ENCODE data around the gene NUDT6. TPM values are rescaled to one million over a fixed set of nuclear protein-coding genes. Genes with fewer than 3 reads are reported as not detected.

The NUDT6 gene
- 2.8 and 3.1 TPM in 2 replicates for polyA plus RNA-seq (2013)

- peaks cover 2% of the 10 kb centered on the region for H3K79me2 ChIP-seq (ENCODE audit: control insufficient read depth, insufficient read depth, low read length, poor library complexity)
- H3K79me1 ChIP-seq (ENCODE audit: low read length) = peaks cover 7% of the 10 kb centered on the region
- H2AFZ ChIP-seq (ENCODE audit: insufficient read depth, low read length, poor library complexity) = peak within 1 kb of the TSS; percentile 94
- peaks cover 0 to 4% of the 10 kb centered on the region in 2 experiments for H3K4me1 ChIP-seq (ENCODE audit: control insufficient read depth in 1 of 2, insufficient read depth in 2 of 2, low read length in 2 of 2)
- H3K9ac ChIP-seq (ENCODE audit: low read length) = peak within 1 kb of the TSS; percentile 83
- H2BK120ac ChIP-seq (ENCODE audit: insufficient read depth, low read length, poor library complexity) = peak within 1 kb of the TSS; percentile 43
- H3K4me3 ChIP-seq (ENCODE audit: low read depth, low read length) = peak within 1 kb of the TSS; percentile 91
- peak; percentile 30 to 65 for DNase-seq
- peak within 1 kb of the TSS; percentile 89 for H4K8ac ChIP-seq (ENCODE audit: low read depth, low read length)
- H3K36me3 ChIP-seq (ENCODE audit: control insufficient read depth in 1 of 2, insufficient read depth in 2 of 2, low read length in 2 of 2) = no peaks in the 10 kb centered on the region
- no peak within 1 kb of the TSS for H3K23ac ChIP-seq (ENCODE audit: low read length)
- peak within 1 kb of the TSS; percentile 59 for H3K14ac ChIP-seq (ENCODE audit: low read length)
- H2BK5ac ChIP-seq (ENCODE audit: low read depth, low read length, poor library complexity) = peak within 1 kb of the TSS; percentile 47
- peak within 1 kb of the TSS; percentile 1 for H3K27ac ChIP-seq (ENCODE audit: low read depth, low read length)
- no peak within 1 kb of the TSS for H2AK5ac ChIP-seq (ENCODE audit: low read length)
- H3K27me3 ChIP-seq (ENCODE audit: insufficient read depth, low read length) = no peaks in the 10 kb centered on the region
- H3K18ac ChIP-seq (ENCODE audit: low read length) = peak within 1 kb of the TSS; percentile 68
- WGBS (ENCODE audit: extremely low coverage, insufficient coverage, insufficient read length) = no CpG with 5 or more reads among the region's 63 CpGs
- no peak within 1 kb of the TSS for H2BK12ac ChIP-seq (ENCODE audit: low read length)
- H3K9me3 ChIP-seq (ENCODE audit: insufficient read depth, low read depth, low read length) = no peaks in the 10 kb centered on the region
- H4K91ac ChIP-seq (ENCODE audit: low read depth, low read length) = peak within 1 kb of the TSS; percentile 56
- peak within 1 kb of the TSS; percentile 93 for H3K4me2 ChIP-seq (ENCODE audit: low read length)
- peak within 1 kb of the TSS; percentile 42 for H3K4ac ChIP-seq (ENCODE audit: low read depth, low read length)
- peak within 1 kb of the TSS; percentile 67 for H4K12ac ChIP-seq (ENCODE audit: low read depth, low read length)
Observed at GRCh38 chr4:122921971-122922876, at the start of gene NUDT6. Gene NUDT6, minus strand, starts transcription at chr4:122922597. Its CDS starts 25 bp downstream, at chr4:122922572.

GRCh38 chr4:122968227-122968812 lies 45.9 kb upstream of the NUDT6 start:
- no peak overlapping the region for H4K12ac ChIP-seq (ENCODE audit: low read depth, low read length)
- no peak overlapping the region for H4K91ac ChIP-seq (ENCODE audit: low read depth, low read length)
- no peak overlapping the region for H3K27ac ChIP-seq (ENCODE audit: low read depth, low read length)
- no peak overlapping the region for H3K4me2 ChIP-seq (ENCODE audit: low read length)
- H3K9ac ChIP-seq (ENCODE audit: low read length) = no peak overlapping the region
- H3K4me1 ChIP-seq (ENCODE audit: control insufficient read depth in 1 of 2, insufficient read depth in 2 of 2, low read length in 2 of 2) = no peaks in the 10 kb centered on the region
- WGBS (ENCODE audit: extremely low coverage, insufficient coverage, insufficient read length) = no CpG with 5 or more reads among the region's 6 CpGs
- H2BK120ac ChIP-seq (ENCODE audit: insufficient read depth, low read length, poor library complexity) = no peak overlapping the region
- H3K9me3 ChIP-seq (ENCODE audit: insufficient read depth, low read depth, low read length) = no peaks in the 10 kb centered on the region
- no peak for DNase-seq
- H3K18ac ChIP-seq (ENCODE audit: low read length) = no peak overlapping the region
- no peak overlapping the region for H3K4me3 ChIP-seq (ENCODE audit: low read depth, low read length)
- no peaks in the 10 kb centered on the region for H3K36me3 ChIP-seq (ENCODE audit: control insufficient read depth in 1 of 2, insufficient read depth in 2 of 2, low read length in 2 of 2)
- H3K79me2 ChIP-seq (ENCODE audit: control insufficient read depth, insufficient read depth, low read length, poor library complexity) = no peaks in the 10 kb centered on the region
- no peaks in the 10 kb centered on the region for H3K27me3 ChIP-seq (ENCODE audit: insufficient read depth, low read length)
- no peak overlapping the region for H3K14ac ChIP-seq (ENCODE audit: low read length)
- no peak overlapping the region for H3K23ac ChIP-seq (ENCODE audit: low read length)
- H2AK5ac ChIP-seq (ENCODE audit: low read length) = no peak overlapping the region
- no peak overlapping the region for H4K8ac ChIP-seq (ENCODE audit: low read depth, low read length)
- H2BK5ac ChIP-seq (ENCODE audit: low read depth, low read length, poor library complexity) = no peak overlapping the region
- H2AFZ ChIP-seq (ENCODE audit: insufficient read depth, low read length, poor library complexity) = no peak overlapping the region
- H2BK12ac ChIP-seq (ENCODE audit: low read length) = no peak overlapping the region
- no peak overlapping the region for H3K4ac ChIP-seq (ENCODE audit: low read depth, low read length)
- H3K79me1 ChIP-seq (ENCODE audit: low read length) = no peaks in the 10 kb centered on the region

- no peak for DNase-seq
- no peak overlapping the region for H4K91ac ChIP-seq (ENCODE audit: low read depth, low read length)
- no peak overlapping the region for H3K23ac ChIP-seq (ENCODE audit: low read length)
- no peak overlapping the region for H2AFZ ChIP-seq (ENCODE audit: insufficient read depth, low read length, poor library complexity)
- no peak overlapping the region for H2AK5ac ChIP-seq (ENCODE audit: low read length)
- no peak overlapping the region for H2BK5ac ChIP-seq (ENCODE audit: low read depth, low read length, poor library complexity)
- no peak overlapping the region for H2BK120ac ChIP-seq (ENCODE audit: insufficient read depth, low read length, poor library complexity)
- no CpG with 5 or more reads among the region's 3 CpGs for WGBS (ENCODE audit: extremely low coverage, insufficient coverage, insufficient read length)
- no peaks in the 10 kb centered on the region for H3K79me2 ChIP-seq (ENCODE audit: control insufficient read depth, insufficient read depth, low read length, poor library complexity)
- H3K36me3 ChIP-seq (ENCODE audit: control insufficient read depth in 1 of 2, insufficient read depth in 2 of 2, low read length in 2 of 2) = no peaks in the 10 kb centered on the region
- H3K4ac ChIP-seq (ENCODE audit: low read depth, low read length) = no peak overlapping the region
- no peaks in the 10 kb centered on the region for H3K27me3 ChIP-seq (ENCODE audit: insufficient read depth, low read length)
- H3K4me3 ChIP-seq (ENCODE audit: low read depth, low read length) = no peak overlapping the region
- no peak overlapping the region for H3K9ac ChIP-seq (ENCODE audit: low read length)
- H3K27ac ChIP-seq (ENCODE audit: low read depth, low read length) = no peak overlapping the region
- H4K8ac ChIP-seq (ENCODE audit: low read depth, low read length) = no peak overlapping the region
- H3K4me2 ChIP-seq (ENCODE audit: low read length) = no peak overlapping the region
- no peak overlapping the region for H4K12ac ChIP-seq (ENCODE audit: low read depth, low read length)
- H3K9me3 ChIP-seq (ENCODE audit: insufficient read depth, low read depth, low read length) = no peaks in the 10 kb centered on the region
- H3K79me1 ChIP-seq (ENCODE audit: low read length) = no peaks in the 10 kb centered on the region
- no peaks in the 10 kb centered on the region for H3K4me1 ChIP-seq (ENCODE audit: control insufficient read depth in 1 of 2, insufficient read depth in 2 of 2, low read length in 2 of 2)
- no peak overlapping the region for H3K14ac ChIP-seq (ENCODE audit: low read length)
- H2BK12ac ChIP-seq (ENCODE audit: low read length) = no peak overlapping the region
- H3K18ac ChIP-seq (ENCODE audit: low read length) = no peak overlapping the region
Observed at GRCh38 chr4:122967231-122967630, 44.8 kb upstream of the NUDT6 start.

GRCh38 chr4:122966201-122966600 lies 43.8 kb upstream of the NUDT6 start:
- Histone ChIP-seq H3K27ac (ENCODE audit: low read depth, low read length) (no peak overlapping the region), H2AK5ac (ENCODE audit: low read length) (no peak overlapping the region), H3K27me3 (ENCODE audit: insufficient read depth, low read length) (no peaks in the 10 kb centered on the region), H3K4me2 (ENCODE audit: low read length) (no peak overlapping the region), H3K18ac (ENCODE audit: low read length) (no peak overlapping the region), H3K4ac (ENCODE audit: low read depth, low read length) (no peak overlapping the region), H4K12ac (ENCODE audit: low read depth, low read length) (no peak overlapping the region), H3K79me2 (ENCODE audit: control insufficient read depth, insufficient read depth, low read length, poor library complexity) (no peaks in the 10 kb centered on the region), H3K4me1 (ENCODE audit: control insufficient read depth in 1 of 2, insufficient read depth in 2 of 2, low read length in 2 of 2) (no peaks in the 10 kb centered on the region), H3K36me3 (ENCODE audit: control insufficient read depth in 1 of 2, insufficient read depth in 2 of 2, low read length in 2 of 2) (no peaks in the 10 kb centered on the region), H2AFZ (ENCODE audit: insufficient read depth, low read length, poor library complexity) (no peak overlapping the region), H3K14ac (ENCODE audit: low read length) (no peak overlapping the region), H4K8ac (ENCODE audit: low read depth, low read length) (no peak overlapping the region), H2BK12ac (ENCODE audit: low read length) (no peak overlapping the region), H3K9me3 (ENCODE audit: insufficient read depth, low read depth, low read length) (no peaks in the 10 kb centered on the region), H3K9ac (ENCODE audit: low read length) (no peak overlapping the region), H2BK5ac (ENCODE audit: low read depth, low read length, poor library complexity) (no peak overlapping the region), H4K91ac (ENCODE audit: low read depth, low read length) (no peak overlapping the region), H3K79me1 (ENCODE audit: low read length) (no peaks in the 10 kb centered on the region), H2BK120ac (ENCODE audit: insufficient read depth, low read length, poor library complexity) (no peak overlapping the region), H3K4me3 (ENCODE audit: low read depth, low read length) (no peak overlapping the region), H3K23ac (ENCODE audit: low read length) (no peak overlapping the region)
- no CpG with 5 or more reads among the region's 4 CpGs for WGBS (ENCODE audit: extremely low coverage, insufficient coverage, insufficient read length)
- no peak for DNase-seq

All from trophoblast cell (in vitro differentiated cells and primary cell).